ENCODE measurements around the gene PRR13. TPM values are rescaled to one million over a fixed set of nuclear protein-coding genes. Genes with fewer than 3 reads are reported as not detected.
A peak's percentile ranks its signal among the peaks of the same experiment; 100 is the strongest.

The PRR13 gene
- total and polyA plus RNA-seq, 9 of the 15 experiments (the other 6 are each of a cell fraction or from before 2014, with no cell fraction given), result 117 to 835 (median 285) TPM

DNA sequence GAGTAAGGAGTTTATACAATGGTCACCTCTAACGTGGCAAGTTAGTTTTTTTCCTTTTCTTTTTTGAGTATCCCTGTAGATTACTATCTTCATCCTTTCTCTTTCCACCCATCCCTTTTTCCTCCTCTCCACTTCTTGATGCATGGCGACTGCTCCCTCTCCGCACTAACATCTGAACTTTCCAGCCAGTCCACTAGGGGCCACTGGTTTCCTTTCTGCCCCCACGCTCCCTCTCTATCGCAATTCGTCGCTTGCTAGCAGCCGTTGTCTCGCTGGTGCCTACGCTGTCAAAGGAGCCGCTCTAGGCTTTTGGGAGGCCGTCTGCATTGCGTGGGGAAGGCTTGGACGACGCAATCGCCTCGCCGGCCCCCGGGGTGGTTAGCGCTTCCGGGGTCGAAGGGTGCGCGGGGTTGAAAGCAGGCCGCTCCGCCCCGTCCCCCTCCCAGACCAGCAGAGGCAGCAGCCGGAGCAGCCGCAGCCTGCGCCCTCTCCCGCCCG lies 10.2 kb downstream of the PRR13 start, which contains the start of gene PCBP2 (continued):
- no peak for TF ChIP-seq ZNF668 (CRISPR knock-in tag; IDR thresholded peaks at IDR 0.05)
- TF ChIP-seq DNMT1 (IDR thresholded peaks at IDR 0.05), result 0 out of 2 replicates have a peak, but pooled peaks have one; percentile 79
- peak; percentile 66 for TF ChIP-seq LEF1 (IDR thresholded peaks at IDR 0.05)
- TF ChIP-seq MXI1 (IDR thresholded peaks at IDR 0.05; ENCODE audit: low read depth, low read length), result peak; percentile 63; the same call in 1 of the 2 replicates
- peak; percentile 95 for TF ChIP-seq CEBPG (CRISPR knock-in tag; IDR thresholded peaks at IDR 0.05)
- TF ChIP-seq CEBPG (tag; conservative IDR thresholded peaks at IDR 0.05 in 1 of 2, IDR thresholded peaks at IDR 0.05 in 1 of 2), result peak; percentile 69 to 89
- TF ChIP-seq HCFC1 (IDR thresholded peaks at IDR 0.05; ENCODE audit: low read depth, low read length), result peak; percentile 90
- TF ChIP-seq SIX5 (IDR thresholded peaks at IDR 0.05; ENCODE audit: borderline replicate concordance in 1 of 2, insufficient read depth in 1 of 2, low read depth in 1 of 2, low read length in 2 of 2), result peak; percentile 49 to 58; a peak in 3 of 4 replicates
- TF ChIP-seq SIN3A (IDR thresholded peaks at IDR 0.05; ENCODE audit: borderline replicate concordance in 2 of 2, control insufficient read depth in 1 of 2, low read depth in 2 of 2, low read length in 2 of 2), result peak in 1 of 2 experiments; percentile 63; a peak in 1 of 4 replicates
- peak; percentile 65 for TF ChIP-seq TAF9B (IDR thresholded peaks at IDR 0.05; ENCODE audit: partially characterized antibody)
- peak; percentile 99 for TF ChIP-seq SNIP1 (IDR thresholded peaks at IDR 0.05; ENCODE audit: low read depth)
- no peak for TF ChIP-seq HNRNPH1 (optimal IDR thresholded peaks at IDR 0.05; ENCODE audit: low read depth, low read length)
- no peak for TF ChIP-seq MYBL2 (IDR thresholded peaks at IDR 0.05; ENCODE audit: low read depth)
- TF ChIP-seq MYBL2 (CRISPR knock-in tag; IDR thresholded peaks at IDR 0.05; ENCODE audit: borderline replicate concordance), result no peak
- peak; percentile 73; the same call in 1 of the 2 replicates for TF ChIP-seq SREBF1 (IDR thresholded peaks at IDR 0.05; ENCODE audit: borderline replicate concordance, low read depth, low read length)
- TF ChIP-seq ZKSCAN3 (CRISPR knock-in tag; IDR thresholded peaks at IDR 0.05), result no peak
- peak in 2 of 3 experiments; percentile 58 to 59 for TF ChIP-seq YY1 (IDR thresholded peaks at IDR 0.05; ENCODE audit: borderline replicate concordance in 1 of 3, control insufficient read depth in 1 of 3, extremely low read depth in 1 of 3, insufficient read depth in 3 of 3, insufficient read length in 1 of 3, insufficient replicate concordance in 2 of 3, low read depth in 1 of 3, low read length in 2 of 3)
- TF ChIP-seq PCBP2 (IDR thresholded peaks at IDR 0.05; ENCODE audit: low read depth, low read length, poor library complexity, severe bottlenecking), result no peak
- peak; percentile 99 for TF ChIP-seq NR2C2 (CRISPR knock-in tag; IDR thresholded peaks at IDR 0.05)
- peak; percentile 99 for TF ChIP-seq NR2C2 (tag; IDR thresholded peaks at IDR 0.05)
- TF ChIP-seq ZNF75A (CRISPR knock-in tag; IDR thresholded peaks at IDR 0.05), result no peak
- TF ChIP-seq TCF3 (CRISPR knock-in tag; IDR thresholded peaks at IDR 0.05), result peak; percentile 34; the same call in 1 of the 2 replicates
- 0 out of 2 replicates have a peak, but pooled peaks have one; percentile 33 for TF ChIP-seq NFE2 (IDR thresholded peaks at IDR 0.05; ENCODE audit: low read depth)
- TF ChIP-seq CEBPB (tag; IDR thresholded peaks at IDR 0.05), result peak; percentile 82
- TF ChIP-seq EP300 (IDR thresholded peaks at IDR 0.05; ENCODE audit: low read length), result peak; percentile 54
- TF ChIP-seq, protein P1, sequence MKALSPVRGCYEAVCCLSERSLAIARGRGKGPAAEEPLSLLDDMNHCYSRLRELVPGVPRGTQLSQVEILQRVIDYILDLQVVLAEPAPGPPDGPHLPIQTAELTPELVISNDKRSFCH (CRISPR knock-in tag; IDR thresholded peaks at IDR 0.05), result no peak
- TF ChIP-seq, protein P1 (tag; IDR thresholded peaks at IDR 0.05), result no peak
- TF ChIP-seq ZBTB7A (IDR thresholded peaks at IDR 0.05; ENCODE audit: borderline replicate concordance, control insufficient read depth, low read depth, low read length), result peak; percentile 89
- peak; percentile 93 for TF ChIP-seq HLTF (IDR thresholded peaks at IDR 0.05)
- no peak for TF ChIP-seq MCM2 (IDR thresholded peaks at IDR 0.05; ENCODE audit: low read depth)
- TF ChIP-seq TAL1 (IDR thresholded peaks at IDR 0.05), result peak; percentile 23
- 0 out of 2 replicates have a peak, but pooled peaks have one; percentile 18 for TF ChIP-seq ZEB2 (IDR thresholded peaks at IDR 0.05)
- TF ChIP-seq YBX1 (IDR thresholded peaks at IDR 0.05), result no peak

All from K562 (cell line).